PC-9 (cell line): ENCODE data around the gene ACOT6. TPM values are rescaled to one million over a fixed set of nuclear protein-coding genes. Genes with fewer than 3 reads are reported as not detected.
"Not testable (repeated sequence)": the region's sequence is repeated elsewhere in the genome, so short reads cannot be mapped to it uniquely, and the experiment has no call there.

Experiments
- Bru-seq: library from RNA; stranded (reverse); fragments of 400-500 nt; gene quantifications from one replicate; lab custom pipeline; 2021; lab: Mats Ljungman, UMichigan
- BruChase-seq, 2 experiments: library from RNA; stranded (reverse); fragments of 400-500 nt; gene quantifications; one replicate each; lab custom pipeline; 2021; lab: Mats Ljungman, UMichigan
- BruUV-seq: library from RNA; stranded (reverse); fragments of 400-500 nt; replicated peaks from 2 replicates; lab custom pipeline; 2021; lab: Mats Ljungman, UMichigan
- CTCF ChIA-PET: fragments of 300-600 bp; sonication (Branson Sonifier 250); formaldehyde crosslinking; loops from one replicate; lab custom pipeline; 2022; ENCODE audit warnings: antibody characterized with exemption; lab: Charles Lee
- POLR2A ChIA-PET: fragments of 300-600 bp; sonication (Branson Sonifier 250); formaldehyde crosslinking; loops from one replicate; lab custom pipeline; 2022; ENCODE audit warnings: antibody characterized with exemption; ENCODE audit not compliant: unreplicated experiment; lab: Charles Lee
- DNase-seq, 2 experiments: peaks; one replicate each; pipeline versions ENCODE4 v3.0.0 to v3.0.0-alpha.2; 2015 to 2022; ENCODE audit warnings: mixed read lengths in 1 of 2
- H2AFZ ChIP-seq: fragments of 200-600 bp; sonication (generic); 2 replicates; pipeline ENCODE4 v1.8.1; 2017; ENCODE audit warnings: antibody characterized with exemption
- H3F3A ChIP-seq: fragments of 200-600 bp; sonication (generic); 2 replicates; pipeline ENCODE4 v1.8.1; 2017; ENCODE audit warnings: antibody characterized with exemption, mild to moderate bottlenecking, low read depth; ENCODE audit not compliant: insufficient read depth
- H3K27ac ChIP-seq: fragments of 200-600 bp; sonication (generic); 2 replicates; pipeline ENCODE4 v1.6.1; 2016; ENCODE audit warnings: mixed run types
- H3K27me3 ChIP-seq: fragments of 200-600 bp; sonication (generic); 2 replicates; pipeline ENCODE4 v1.6.1; 2016; ENCODE audit warnings: low read depth, mixed run types; ENCODE audit not compliant: insufficient read depth
- H3K36me3 ChIP-seq: fragments of 200-600 bp; sonication (generic); 2 replicates; pipeline ENCODE4 v1.6.1; 2016; ENCODE audit warnings: low read depth, mixed run types
- H3K4me1 ChIP-seq: fragments of 200-600 bp; sonication (generic); replicated peaks from 2 replicates; pipeline ENCODE4 v1.6.1; 2016; ENCODE audit warnings: mixed run types; ENCODE audit not compliant: insufficient read depth
- H3K4me2 ChIP-seq: fragments of 200-600 bp; sonication (generic); 2 replicates; pipeline ENCODE4 v1.6.1; 2017; ENCODE audit warnings: mixed run types
- H3K4me3 ChIP-seq: fragments of 200-600 bp; sonication (generic); 2 replicates; pipeline ENCODE4 v1.6.1; 2016; ENCODE audit warnings: mixed run types
- H3K79me2 ChIP-seq: fragments of 200-600 bp; sonication (generic); 2 replicates; pipeline ENCODE4 v1.6.1; 2017; ENCODE audit warnings: low read depth, mixed run types
- H3K9me2 ChIP-seq: fragments of 200-600 bp; sonication (generic); 2 replicates; pipeline ENCODE4 v1.8.1; 2017; ENCODE audit warnings: mild to moderate bottlenecking; ENCODE audit not compliant: insufficient read depth
- H3K9me3 ChIP-seq: fragments of 200-600 bp; sonication (generic); 2 replicates; pipeline ENCODE4 v1.8.1; 2016; ENCODE audit warnings: low read depth; ENCODE audit not compliant: insufficient read depth
- H4K20me1 ChIP-seq: fragments of 200-600 bp; sonication (generic); 2 replicates; pipeline ENCODE4 v1.8.1; 2017; ENCODE audit not compliant: insufficient read depth
- EZH2 ChIP-seq: fragments of 200-600 bp; sonication (generic); IDR thresholded peaks from 2 replicates; pipeline ENCODE4 v1.8.0; 2017; ENCODE audit warnings: antibody characterized with exemption, low read depth
- intact Hi-C: fragments of 100-400 bp; cut with micrococcal nuclease; formaldehyde crosslinking; loops from one replicate; pipeline ENCODE4 v1.10.0; 2022; ENCODE audit not compliant: unreplicated experiment
- long read RNA-seq: library from polyadenylated mRNA; stranded (forward); transcript quantifications from one replicate; pipeline ENCODE4 v2.0.0, GENCODE V29; 2022
- total RNA-seq: library from RNA; stranded (reverse); gene quantifications from 2 replicates; pipeline ENCODE4 v1.2.3, GENCODE V29; 2021
- TF ChIP-seq, protein P1 (sequence below): fragments of 200-600 bp; sonication (generic); conservative IDR thresholded peaks from 2 replicates; pipeline ENCODE4 v1.6.1; 2017; ENCODE audit warnings: mixed run types, antibody characterized with exemption, mild to moderate bottlenecking, moderate library complexity

The ACOT6 gene, protein sequence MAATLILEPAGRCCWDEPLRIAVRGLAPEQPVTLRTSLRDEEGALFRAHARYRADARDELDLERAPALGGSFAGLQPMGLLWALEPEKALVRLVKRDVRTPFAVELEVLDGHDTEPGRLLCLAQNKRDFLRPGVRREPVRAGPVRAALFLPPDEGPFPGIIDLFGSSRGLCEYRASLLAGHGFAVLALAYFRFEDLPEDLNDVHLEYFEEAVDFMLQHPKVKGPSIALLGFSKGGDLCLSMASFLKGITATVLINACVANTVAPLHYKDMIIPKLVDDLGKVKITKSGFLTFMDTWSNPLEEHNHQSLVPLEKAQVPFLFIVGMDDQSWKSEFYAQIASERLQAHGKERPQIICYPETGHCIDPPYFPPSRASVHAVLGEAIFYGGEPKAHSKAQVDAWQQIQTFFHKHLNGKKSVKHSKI
- not detected in 2 replicates for total RNA-seq
- percentile 19 among the genes with signal in this experiment for Bru-seq, nascent RNA
- percentile 14 among the genes with signal in this experiment for BruChase-seq, experiment 1, labeled RNA remaining after a 2-hour chase
- BruChase-seq, experiment 2, labeled RNA remaining after a 6-hour chase = percentile 9 among the genes with signal in this experiment
- long read RNA-seq, partial matches to known transcripts = 0 of 1 reads
- long read RNA-seq, other reads (novel, unspliced or antisense) = 1 of 1 reads

DNA sequence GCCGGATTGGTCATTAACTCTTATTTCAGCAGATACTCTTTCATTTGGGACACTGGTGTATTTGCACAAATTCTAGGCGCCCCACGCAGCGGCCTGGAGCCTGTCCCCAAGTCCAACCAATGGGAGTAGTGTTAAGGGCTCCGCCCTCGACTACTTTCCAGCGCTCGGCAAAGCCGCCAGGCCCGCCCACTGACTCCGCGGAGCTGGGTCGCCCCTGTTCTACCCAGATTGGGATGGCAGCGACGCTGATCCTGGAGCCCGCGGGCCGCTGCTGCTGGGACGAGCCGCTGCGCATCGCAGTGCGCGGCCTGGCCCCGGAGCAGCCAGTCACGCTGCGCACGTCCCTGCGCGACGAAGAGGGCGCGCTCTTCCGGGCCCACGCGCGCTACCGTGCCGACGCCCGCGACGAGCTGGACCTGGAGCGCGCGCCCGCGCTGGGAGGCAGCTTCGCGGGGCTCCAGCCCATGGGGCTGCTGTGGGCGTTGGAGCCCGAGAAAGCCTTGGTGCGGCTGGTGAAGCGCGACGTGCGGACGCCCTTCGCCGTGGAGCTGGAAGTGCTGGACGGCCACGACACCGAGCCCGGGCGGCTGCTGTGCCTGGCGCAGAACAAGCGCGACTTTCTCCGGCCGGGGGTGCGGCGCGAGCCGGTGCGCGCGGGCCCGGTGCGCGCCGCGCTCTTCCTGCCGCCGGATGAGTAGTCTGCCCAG is at the start of gene ACOT6:
TSS of gene ACOT6 (plus strand) at position 179 of the 707 bp plus-strand sequence. CDS start at position 234, 55 bp downstream.
- peaks cover 26% of the 10 kb centered on the region for H3F3A ChIP-seq
- H3K9me3 ChIP-seq = no peaks in the 10 kb centered on the region
- TF ChIP-seq EZH2 = no peak
- TF ChIP-seq, protein P1, sequence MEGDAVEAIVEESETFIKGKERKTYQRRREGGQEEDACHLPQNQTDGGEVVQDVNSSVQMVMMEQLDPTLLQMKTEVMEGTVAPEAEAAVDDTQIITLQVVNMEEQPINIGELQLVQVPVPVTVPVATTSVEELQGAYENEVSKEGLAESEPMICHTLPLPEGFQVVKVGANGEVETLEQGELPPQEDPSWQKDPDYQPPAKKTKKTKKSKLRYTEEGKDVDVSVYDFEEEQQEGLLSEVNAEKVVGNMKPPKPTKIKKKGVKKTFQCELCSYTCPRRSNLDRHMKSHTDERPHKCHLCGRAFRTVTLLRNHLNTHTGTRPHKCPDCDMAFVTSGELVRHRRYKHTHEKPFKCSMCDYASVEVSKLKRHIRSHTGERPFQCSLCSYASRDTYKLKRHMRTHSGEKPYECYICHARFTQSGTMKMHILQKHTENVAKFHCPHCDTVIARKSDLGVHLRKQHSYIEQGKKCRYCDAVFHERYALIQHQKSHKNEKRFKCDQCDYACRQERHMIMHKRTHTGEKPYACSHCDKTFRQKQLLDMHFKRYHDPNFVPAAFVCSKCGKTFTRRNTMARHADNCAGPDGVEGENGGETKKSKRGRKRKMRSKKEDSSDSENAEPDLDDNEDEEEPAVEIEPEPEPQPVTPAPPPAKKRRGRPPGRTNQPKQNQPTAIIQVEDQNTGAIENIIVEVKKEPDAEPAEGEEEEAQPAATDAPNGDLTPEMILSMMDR = no peak
- H3K4me1 ChIP-seq = peaks cover 29% of the 10 kb centered on the region
- H3K4me2 ChIP-seq = peak within 1 kb of the TSS; percentile 68
- no peaks in the 10 kb centered on the region for H3K27me3 ChIP-seq
- no peaks in the 10 kb centered on the region for H3K36me3 ChIP-seq
- intact Hi-C loops = no loop called here
- peak; percentile 58 to 70 for DNase-seq
- POLR2A ChIA-PET = no interaction called here
- CTCF ChIA-PET = interaction anchor here (0.5 to 1.5 kb wide), 3 partner anchors 21 to 500 kb away, joined by 3 to 5 read pairs (median 4); no protein-coding TSS in a partner anchor
- no peaks in the 10 kb centered on the region for H3K9me2 ChIP-seq
- no peaks in the 10 kb centered on the region for H3K79me2 ChIP-seq
- H3K4me3 ChIP-seq = peak within 1 kb of the TSS; percentile 60; the same call in 1 of the 2 replicates
- H2AFZ ChIP-seq = peak within 1 kb of the TSS; percentile 79
- H3K27ac ChIP-seq = no peak within 1 kb of the TSS
- H4K20me1 ChIP-seq = no peaks in the 10 kb centered on the region
- BruUV-seq = no TSS peak

DNA sequence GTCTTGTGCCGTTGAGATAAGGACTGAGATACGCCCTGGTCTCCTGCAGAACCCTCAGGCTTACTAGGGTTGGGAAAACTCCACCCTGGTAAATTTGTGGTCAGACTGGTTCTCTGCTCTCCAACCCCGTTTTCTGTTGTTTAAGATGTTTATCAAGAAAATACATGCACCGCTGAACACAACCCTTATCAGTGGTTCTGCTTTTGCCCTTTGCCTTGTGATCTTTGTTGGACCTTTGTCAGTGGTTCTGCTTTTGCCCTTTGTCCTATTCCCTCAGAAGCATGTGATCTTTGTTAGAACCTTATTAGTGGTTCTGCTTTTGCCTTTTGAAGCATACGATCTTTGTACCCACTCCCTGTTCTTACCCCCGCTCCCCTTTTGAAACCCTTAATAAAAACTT is 49.6 kb upstream of the ACOT6 start:
- not testable (repeated sequence) for BruUV-seq, H2AFZ ChIP-seq
- DNase-seq = peak in 1 of 2 experiments; percentile 41

DNA sequence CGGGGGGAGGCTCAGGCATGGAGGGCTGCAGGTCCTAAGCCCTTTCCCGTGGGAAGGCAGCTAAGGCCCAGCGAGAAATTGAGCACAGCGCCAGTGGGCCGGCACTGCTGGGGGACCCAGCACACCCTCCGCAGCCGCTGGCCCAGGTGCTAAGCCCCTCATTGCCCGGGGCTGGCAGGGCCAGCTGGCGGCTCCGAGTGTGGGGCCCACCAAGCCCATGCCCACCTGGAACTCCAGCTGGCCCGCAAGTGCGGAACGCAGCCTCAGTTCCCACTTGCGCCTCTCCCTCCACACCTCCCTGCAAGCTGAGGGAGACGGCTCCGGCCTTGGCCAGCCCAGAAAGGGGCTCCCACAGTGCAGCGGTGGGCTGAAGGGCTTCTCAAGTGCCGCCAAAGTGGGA is 45.9 kb upstream of the ACOT6 start:
- H3K4me3 ChIP-seq, H3K36me3 ChIP-seq, H3K27me3 ChIP-seq, intact Hi-C loops, DNase-seq, H4K20me1 ChIP-seq, H3K27ac ChIP-seq, H3K4me2 ChIP-seq, BruUV-seq, H3K9me2 ChIP-seq, POLR2A ChIA-PET, H2AFZ ChIP-seq: not testable (repeated sequence)
- CTCF ChIA-PET = interaction anchor here (0.5 kb wide), 1 partner anchor 99 kb away, joined by 12 read pairs; no protein-coding TSS in a partner anchor
- peaks cover 28% of the 10 kb centered on the region for H3K79me2 ChIP-seq
- H3K9me3 ChIP-seq = peaks cover 12% of the 10 kb centered on the region; the same call in 1 of the 2 replicates
- H3F3A ChIP-seq = peaks cover 27% of the 10 kb centered on the region; the same call in 1 of the 2 replicates
- peaks cover 27% of the 10 kb centered on the region for H3K4me1 ChIP-seq

More for the DNA sequence above, 49.6 kb upstream of the ACOT6 start:
- H3K9me2 ChIP-seq, H3K27me3 ChIP-seq, H3K27ac ChIP-seq, H3K4me2 ChIP-seq, H3K36me3 ChIP-seq, POLR2A ChIA-PET, intact Hi-C loops, H3K4me3 ChIP-seq, CTCF ChIA-PET, H4K20me1 ChIP-seq, H3F3A ChIP-seq: not testable (repeated sequence)
- peaks cover 12% of the 10 kb centered on the region; the same call in 1 of the 2 replicates for H3K9me3 ChIP-seq
- peaks cover 13% of the 10 kb centered on the region for H3K4me1 ChIP-seq
- H3K79me2 ChIP-seq = peaks cover 12% of the 10 kb centered on the region

DNA sequence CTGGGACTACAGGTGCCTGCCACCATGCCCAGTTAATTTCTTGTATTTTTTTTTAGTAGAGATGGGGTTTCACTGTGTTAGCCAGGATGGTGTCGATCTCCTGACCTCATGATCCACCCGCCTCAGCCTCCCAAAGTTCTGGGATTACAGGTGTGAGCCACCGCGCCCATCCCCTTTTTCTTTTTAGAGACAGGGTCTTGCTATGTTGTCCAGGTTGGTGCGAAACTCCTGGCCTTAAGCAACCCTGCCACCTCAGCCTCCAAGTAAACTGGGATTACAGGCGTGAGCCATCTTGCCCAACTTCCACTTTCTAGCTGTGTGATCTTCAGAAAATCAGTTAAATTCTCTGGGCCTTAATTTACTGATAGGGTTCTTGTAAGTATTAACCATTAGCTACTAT is 45.4 kb upstream of the ACOT6 start:
- peaks cover 27% of the 10 kb centered on the region for H3K4me1 ChIP-seq

More for the DNA sequence above, 45.4 kb upstream of the ACOT6 start:
- H2AFZ ChIP-seq, POLR2A ChIA-PET, H3K27me3 ChIP-seq, BruUV-seq, H4K20me1 ChIP-seq, H3K4me3 ChIP-seq, H3K36me3 ChIP-seq, intact Hi-C loops, H3K27ac ChIP-seq, H3K9me2 ChIP-seq, DNase-seq: not testable (repeated sequence)
- Histone ChIP-seq H3K9me3 (peaks cover 12% of the 10 kb centered on the region; the same call in 1 of the 2 replicates), H3K4me2 (peak overlapping the region; percentile 91; the same call in 1 of the 2 replicates), H3K79me2 (peaks cover 28% of the 10 kb centered on the region), H3F3A (peaks cover 27% of the 10 kb centered on the region; the same call in 1 of the 2 replicates)
- CTCF ChIA-PET = interaction anchor here (0.5 to 0.7 kb wide), 2 partner anchors 100 to 176 kb away, joined by 3 to 12 read pairs; no protein-coding TSS in a partner anchor
